ENCODE results near the gene CSRP1.
"Not testable (repeated sequence)": the region's sequence is repeated elsewhere in the genome, so short reads cannot be mapped to it uniquely, and the experiment has no call there.

The CSRP1 gene

GRCh38 chr1:201528631-201529252, 21.8 kb upstream of the CSRP1 start:
- H4K20me1 ChIP-seq (ENCODE audit: control insufficient read depth, insufficient read depth, low read depth, low read length): no peaks in the 10 kb centered on the region
- H3K9me2 ChIP-seq (replicated peaks; ENCODE audit: control insufficient read depth, low read length): no peaks in the 10 kb centered on the region
- no peak overlapping the region for H3K4me3 ChIP-seq (ENCODE audit: low read length)
- TF ChIP-seq CTCF (IDR thresholded peaks at IDR 0.05; ENCODE audit: low read depth, low read length, poor library complexity, severe bottlenecking): no peak
- no peaks in the 10 kb centered on the region for H3F3A ChIP-seq (ENCODE audit: control insufficient read depth, insufficient read depth)
- H3K4me1 ChIP-seq (ENCODE audit: control insufficient read depth, low read length): no peaks in the 10 kb centered on the region
- no peaks in the 10 kb centered on the region for H3K9me3 ChIP-seq (ENCODE audit: control insufficient read depth, insufficient read depth, low read length)
- H3K36me3 ChIP-seq (ENCODE audit: control insufficient read depth, low read length): no peaks in the 10 kb centered on the region
- no peaks in the 10 kb centered on the region for H3K79me2 ChIP-seq (ENCODE audit: control insufficient read depth, low read length)
- no peak overlapping the region for H3K27ac ChIP-seq (ENCODE audit: low read depth, low read length)
- no peaks in the 10 kb centered on the region for H3K27me3 ChIP-seq (ENCODE audit: control insufficient read depth, low read length)
- no peak overlapping the region for H3K4me2 ChIP-seq (ENCODE audit: low read length)

- Histone ChIP-seq H3K9me2 (replicated peaks; ENCODE audit: control insufficient read depth, low read length) (no peaks in the 10 kb centered on the region), H3F3A (ENCODE audit: control insufficient read depth, insufficient read depth) (no peaks in the 10 kb centered on the region)
- TF ChIP-seq CTCF (IDR thresholded peaks at IDR 0.05; ENCODE audit: low read depth, low read length, poor library complexity, severe bottlenecking) (no peak), EZH2phosphoT487 (IDR thresholded peaks at IDR 0.05; ENCODE audit: borderline replicate concordance, low read length) (no peak)
These were observed 21.0 kb upstream of the CSRP1 start for GRCh38 chr1:201527879-201528278.

GRCh38 chr1:201525193-201525778, 18.4 kb upstream of the CSRP1 start:
- no peaks in the 10 kb centered on the region for H4K20me1 ChIP-seq (ENCODE audit: control insufficient read depth, insufficient read depth, low read depth, low read length)
- H3K4me3 ChIP-seq (ENCODE audit: low read length): no peak overlapping the region
- no peak overlapping the region for H3K4me2 ChIP-seq (ENCODE audit: low read length)
- H3F3A ChIP-seq (ENCODE audit: control insufficient read depth, insufficient read depth): no peaks in the 10 kb centered on the region
- no peak for TF ChIP-seq CTCF (IDR thresholded peaks at IDR 0.05; ENCODE audit: low read depth, low read length, poor library complexity, severe bottlenecking)
- TF ChIP-seq EZH2phosphoT487 (IDR thresholded peaks at IDR 0.05; ENCODE audit: borderline replicate concordance, low read length): no peak
- no peaks in the 10 kb centered on the region for H3K9me2 ChIP-seq (replicated peaks; ENCODE audit: control insufficient read depth, low read length)
- no peaks in the 10 kb centered on the region for H3K9me3 ChIP-seq (ENCODE audit: control insufficient read depth, insufficient read depth, low read length)
- H3K4me1 ChIP-seq (ENCODE audit: control insufficient read depth, low read length): no peaks in the 10 kb centered on the region
- no peaks in the 10 kb centered on the region for H3K27me3 ChIP-seq (ENCODE audit: control insufficient read depth, low read length)
- H3K27ac ChIP-seq (ENCODE audit: low read depth, low read length): no peak overlapping the region
- H3K79me2 ChIP-seq (ENCODE audit: control insufficient read depth, low read length): no peaks in the 10 kb centered on the region
- no peaks in the 10 kb centered on the region for H3K36me3 ChIP-seq (ENCODE audit: control insufficient read depth, low read length)

More at GRCh38 chr1:201527879-201528278, 21.0 kb upstream of the CSRP1 start:
- H3K4me3 ChIP-seq (ENCODE audit: low read length): no peak overlapping the region
- H3K27me3 ChIP-seq (ENCODE audit: control insufficient read depth, low read length): no peaks in the 10 kb centered on the region
- no peaks in the 10 kb centered on the region for H3K36me3 ChIP-seq (ENCODE audit: control insufficient read depth, low read length)
- no peaks in the 10 kb centered on the region for H3K79me2 ChIP-seq (ENCODE audit: control insufficient read depth, low read length)
- no peaks in the 10 kb centered on the region for H4K20me1 ChIP-seq (ENCODE audit: control insufficient read depth, insufficient read depth, low read depth, low read length)
- H3K9me3 ChIP-seq (ENCODE audit: control insufficient read depth, insufficient read depth, low read length): no peaks in the 10 kb centered on the region
- no peak overlapping the region for H3K4me2 ChIP-seq (ENCODE audit: low read length)
- no peaks in the 10 kb centered on the region for H3K4me1 ChIP-seq (ENCODE audit: control insufficient read depth, low read length)
- no peak overlapping the region for H3K27ac ChIP-seq (ENCODE audit: low read depth, low read length)

- H3K4me3 ChIP-seq (ENCODE audit: low read length); H3K4me2 ChIP-seq (ENCODE audit: low read length); H3K4me1 ChIP-seq (ENCODE audit: control insufficient read depth, low read length); H3K36me3 ChIP-seq (ENCODE audit: control insufficient read depth, low read length); H3K27me3 ChIP-seq (ENCODE audit: control insufficient read depth, low read length); H3K9me3 ChIP-seq (ENCODE audit: control insufficient read depth, insufficient read depth, low read length); H3K79me2 ChIP-seq (ENCODE audit: control insufficient read depth, low read length); H3K27ac ChIP-seq (ENCODE audit: low read depth, low read length); H4K20me1 ChIP-seq (ENCODE audit: control insufficient read depth, insufficient read depth, low read depth, low read length); H3K9me2 ChIP-seq (replicated peaks; ENCODE audit: control insufficient read depth, low read length); H3F3A ChIP-seq (ENCODE audit: control insufficient read depth, insufficient read depth): not testable (repeated sequence)
These were observed 13.2 kb upstream of the CSRP1 start for GRCh38 chr1:201520046-201520575.
